H1 (cell line): ENCODE data around the gene GNB1L. TPM values are rescaled to one million over a fixed set of nuclear protein-coding genes. Genes with fewer than 3 reads are reported as not detected.

Experiments used
- CTCF ChIA-PET: fragments of 300-600 bp; sonication (Branson Sonifier 250); formaldehyde crosslinking; loops from one replicate; lab custom pipeline; 2021; ENCODE audit not compliant: partially characterized antibody; lab: Charles Lee
- POLR2A ChIA-PET: fragments of 300-600 bp; sonication (Branson Sonifier 250); formaldehyde crosslinking; loops from one replicate; lab custom pipeline; 2021; ENCODE audit warnings: inconsistent platforms; ENCODE audit not compliant: partially characterized antibody; lab: Charles Lee
- DNase-seq, 2 experiments: peaks; one replicate each; pipeline versions ENCODE4 v3.0.0 to v3.0.0-alpha.2; 2010 to 2022; ENCODE audit warnings: low spot score in 2 of 2, low read depth in 1 of 2, mixed read lengths in 1 of 2
- FAIRE-seq: peaks from 2 replicates; lab custom pipeline; 2011; peaks lifted over from hg19 to GRCh38; lab: Jason Lieb, UNC
- H2AFZ ChIP-seq: 2 replicates; pipeline ENCODE4 v1.8.1; 2012; ENCODE audit warnings: low read length, inconsistent platforms
- H2AK5ac ChIP-seq: 2 replicates; pipeline ENCODE4 v1.6.1; 2013; ENCODE audit warnings: low read depth, low read length
- H2BK120ac ChIP-seq: replicated peaks from 2 replicates; pipeline ENCODE3; 2013; ENCODE audit warnings: low read depth, low read length, inconsistent platforms
- H2BK12ac ChIP-seq: 2 replicates; pipeline ENCODE4 v1.6.1; 2013; ENCODE audit warnings: low read depth, low read length
- H2BK15ac ChIP-seq: 2 replicates; pipeline ENCODE4 v1.6.1; 2013; ENCODE audit warnings: low read length
- H2BK20ac ChIP-seq: 2 replicates; pipeline ENCODE4 v1.6.1; 2013; ENCODE audit warnings: low read length
- H2BK5ac ChIP-seq: 2 replicates; pipeline ENCODE4 v1.6.1; 2013; ENCODE audit warnings: low read depth, low read length
- H3K14ac ChIP-seq: 2 replicates; pipeline ENCODE4 v1.6.1; 2013; ENCODE audit warnings: inconsistent platforms; ENCODE audit not compliant: insufficient read length
- H3K18ac ChIP-seq: 2 replicates; pipeline ENCODE4 v1.6.1; 2013; ENCODE audit warnings: low read length; ENCODE audit errors: extremely low read depth
- H3K23ac ChIP-seq: 2 replicates; pipeline ENCODE4 v1.6.1; 2013; ENCODE audit warnings: inconsistent platforms; ENCODE audit not compliant: insufficient read length
- H3K23me2 ChIP-seq: 2 replicates; pipeline ENCODE4 v1.6.1; 2013; ENCODE audit warnings: low read depth, low read length
- H3K27ac ChIP-seq: 2 replicates; pipeline ENCODE4 v1.6.1; 2011; ENCODE audit warnings: low read depth, low read length, inconsistent platforms
- H3K27me3 ChIP-seq, 4 experiments: replicated peaks in 1 of 4; 1 replicate in 1 of 4; 2 replicates in 3 of 4; pipeline versions ENCODE4 v1.6.1 to v1.8.1; 2011 to 2013; ENCODE audit warnings: low read length in 3 of 4, mild to moderate bottlenecking in 3 of 4, inconsistent platforms in 2 of 4, mixed read lengths in 2 of 4, moderate library complexity in 1 of 4; ENCODE audit not compliant: control insufficient read depth in 3 of 4, insufficient read depth in 3 of 4; ENCODE audit errors: extremely low read depth in 1 of 4
- H3K36me3 ChIP-seq, 4 experiments: 2 replicates each; pipeline versions ENCODE4 v1.6.1 to v1.8.1; 2011 to 2013; ENCODE audit warnings: mild to moderate bottlenecking in 4 of 4, low read length in 3 of 4, moderate library complexity in 2 of 4, control low read depth in 1 of 4, inconsistent platforms in 1 of 4; ENCODE audit not compliant: insufficient read depth in 4 of 4, control insufficient read depth in 2 of 4
- H3K4ac ChIP-seq: replicated peaks from 2 replicates; pipeline ENCODE3; 2013; ENCODE audit warnings: low read length, low read depth, mixed read lengths, inconsistent platforms; ENCODE audit not compliant: insufficient read length
- H3K4me1 ChIP-seq, 4 experiments: replicated peaks in 1 of 4; 1 replicate in 1 of 4; 2 replicates in 3 of 4; pipeline versions ENCODE4 v1.6.1 to v1.8.1; 2011 to 2013; ENCODE audit warnings: low read length in 3 of 4, inconsistent platforms in 2 of 4, mixed read lengths in 1 of 4; ENCODE audit not compliant: insufficient read depth in 4 of 4, control insufficient read depth in 3 of 4
- H3K4me2 ChIP-seq, 2 experiments: 2 replicates each; pipeline versions ENCODE4 v1.6.1 to v1.8.1; 2011 to 2013; ENCODE audit warnings: low read depth in 2 of 2, low read length in 2 of 2, control low read depth in 1 of 2, inconsistent platforms in 1 of 2, mild to moderate bottlenecking in 1 of 2; ENCODE audit not compliant: insufficient read depth in 1 of 2
- H3K4me3 ChIP-seq, 4 experiments: fragments of 200-600, 300-600 bp in 1 of 4; sonication (generic), shearing (Covaris generic), sonication (Bioruptor Twin) in 1 of 4; 2 replicates each; pipeline versions ENCODE4 v1.5.1 to v1.8.1; 2011 to 2016; ENCODE audit warnings: low read length in 4 of 4, low read depth in 3 of 4, control low read depth in 2 of 4, inconsistent platforms in 2 of 4, mild to moderate bottlenecking in 2 of 4, mixed read lengths in 1 of 4, moderate library complexity in 1 of 4; ENCODE audit not compliant: insufficient read depth in 2 of 4; ENCODE audit errors: extremely low read depth in 1 of 4
- H3K56ac ChIP-seq: replicated peaks from 2 replicates; pipeline ENCODE3; 2013; ENCODE audit warnings: low read depth, mild to moderate bottlenecking, mixed read lengths, low read length, inconsistent platforms; ENCODE audit not compliant: insufficient read length
- H3K79me1 ChIP-seq: 2 replicates; pipeline ENCODE4 v1.6.1; 2013; ENCODE audit warnings: low read depth, low read length, control low read depth
- H3K79me2 ChIP-seq, 2 experiments: 2 replicates each; pipeline versions ENCODE4 v1.6.1 to v1.8.1; 2012 to 2013; ENCODE audit warnings: low read length in 2 of 2, mild to moderate bottlenecking in 2 of 2, inconsistent platforms in 1 of 2; ENCODE audit not compliant: insufficient read depth in 2 of 2, control insufficient read depth in 1 of 2
- H3K9ac ChIP-seq, 4 experiments: replicated peaks in 1 of 4; 1 replicate in 1 of 4; 2 replicates in 3 of 4; pipeline versions ENCODE4 v1.6.1 to v1.8.1; 2011 to 2013; ENCODE audit warnings: low read depth in 3 of 4, low read length in 3 of 4, control low read depth in 2 of 4, mild to moderate bottlenecking in 2 of 4, moderate library complexity in 2 of 4, inconsistent platforms in 1 of 4; ENCODE audit errors: extremely low read depth in 1 of 4
- H3K9me3 ChIP-seq, 2 experiments: 2 replicates each; pipeline versions ENCODE4 v1.6.1 to v1.8.1; 2012 to 2013; ENCODE audit warnings: mild to moderate bottlenecking in 2 of 2, moderate library complexity in 2 of 2, control low read depth in 1 of 2, inconsistent platforms in 1 of 2, low read depth in 1 of 2, low read length in 1 of 2, mixed read lengths in 1 of 2; ENCODE audit not compliant: insufficient read depth in 2 of 2
- H4K20me1 ChIP-seq, 2 experiments: replicated peaks in 1 of 2; 2 replicates each; pipeline versions ENCODE3 to v1.8.1; 2011 to 2013; ENCODE audit warnings: inconsistent platforms in 2 of 2, low read length in 2 of 2, mild to moderate bottlenecking in 1 of 2; ENCODE audit not compliant: insufficient read depth in 2 of 2, control insufficient read depth in 1 of 2
- H4K5ac ChIP-seq: 2 replicates; pipeline ENCODE4 v1.6.1; 2013; ENCODE audit warnings: low read length, low read depth, mixed read lengths, inconsistent platforms; ENCODE audit not compliant: insufficient read length
- H4K8ac ChIP-seq: 2 replicates; pipeline ENCODE4 v1.8.0; 2013; ENCODE audit warnings: mild to moderate bottlenecking, moderate library complexity, low read length, inconsistent platforms; ENCODE audit not compliant: insufficient read depth; ENCODE audit errors: extremely low read depth
- H4K91ac ChIP-seq: replicated peaks from 2 replicates; pipeline ENCODE3; 2013; ENCODE audit warnings: low read length, mixed read lengths, inconsistent platforms; ENCODE audit not compliant: insufficient read length
- CBX8 ChIP-seq: fragments of 300-800, 300-1000 bp; sonication (generic); IDR thresholded peaks from 2 replicates; pipeline ENCODE4 v1.7.1; 2016; ENCODE audit warnings: low read depth, low read length, borderline replicate concordance
- CREB1 ChIP-seq: IDR thresholded peaks from 2 replicates; pipeline ENCODE4 v1.6.1; 2012; ENCODE audit warnings: inconsistent platforms
- GABPA ChIP-seq: IDR thresholded peaks from 2 replicates; pipeline ENCODE4 v1.6.1; 2011; ENCODE audit warnings: mild to moderate bottlenecking, low read length, moderate library complexity, borderline replicate concordance; ENCODE audit not compliant: insufficient read depth
- HDAC6 ChIP-seq: IDR thresholded peaks from one replicate; pipeline ENCODE4 v1.7.1; 2012; ENCODE audit warnings: low read depth, mild to moderate bottlenecking, inconsistent platforms, low read length, moderate library complexity
- KDM4A ChIP-seq: IDR thresholded peaks from one replicate; pipeline ENCODE4 v1.7.1; 2012; ENCODE audit warnings: low read depth, mild to moderate bottlenecking, moderate library complexity, low read length, inconsistent platforms; ENCODE audit not compliant: severe bottlenecking
- POLR2A ChIP-seq, 2 experiments: IDR thresholded peaks; 1 replicate in 1 of 2; 2 replicates in 1 of 2; pipeline ENCODE4 v1.6.1; 2011; ENCODE audit warnings: low read depth in 2 of 2, low read length in 2 of 2, mild to moderate bottlenecking in 2 of 2; ENCODE audit errors: control extremely low read depth in 1 of 2
- POU5F1 ChIP-seq: IDR thresholded peaks from 2 replicates; pipeline ENCODE4 v1.6.1; 2011; ENCODE audit warnings: low read depth, mild to moderate bottlenecking, low read length, moderate library complexity
- SIX5 ChIP-seq: IDR thresholded peaks from 2 replicates; pipeline ENCODE4 v1.6.1; 2011; ENCODE audit warnings: mild to moderate bottlenecking, low read depth, low read length
- SP1 ChIP-seq: IDR thresholded peaks from 2 replicates; pipeline ENCODE4 v1.6.1; 2011; ENCODE audit warnings: low read depth, low read length
- TAF1 ChIP-seq: IDR thresholded peaks from 2 replicates; pipeline ENCODE4 v1.6.1; 2011; ENCODE audit warnings: mild to moderate bottlenecking, low read depth, low read length
- TCF12 ChIP-seq: IDR thresholded peaks from 2 replicates; pipeline ENCODE4 v1.6.1; 2011; ENCODE audit warnings: low read depth, mild to moderate bottlenecking, low read length
- YY1 ChIP-seq: IDR thresholded peaks from 2 replicates; pipeline ENCODE4 v1.6.1; 2011; ENCODE audit warnings: low read depth, mild to moderate bottlenecking, low read length
- WGBS, 2 experiments: shearing (Covaris generic) in 1 of 2; methylation state at CpG; one replicate each; pipeline versions ENCODE4 v1.1.6 to v1.1.7; 2013 to 2015; ENCODE audit warnings: low lambda C conversion rate in 2 of 2, mixed read lengths in 2 of 2, inconsistent platforms in 1 of 2, low coverage in 1 of 2, missing lambda C conversion rate in 1 of 2; ENCODE audit not compliant: insufficient replicate concordance in 2 of 2, insufficient coverage in 1 of 2, insufficient read length in 1 of 2; ENCODE audit errors: extremely low coverage in 1 of 2, missing lambda C conversion rate in 1 of 2; 5-methylcytosine and 5-hydroxymethylcytosine counted together
- polyA plus RNA-seq, 7 experiments: library from polyadenylated mRNA; depleted of rRNA in 3 of 7; stranded (reverse) in 5 of 7; unstranded in 2 of 7; fragments of >200 nt in 5 of 7; fragments of 200-250 nt in 2 of 7; gene quantifications; 1 replicate in 5 of 7; 2 replicates in 1 of 7; 4 replicates in 1 of 7; pipeline versions ENCODE4 v1.2.1 to v1.2.3, GENCODE V29; 2011 to 2013; ENCODE audit warnings: missing spikeins in 2 of 7, mixed read lengths in 2 of 7
- total RNA-seq: library from RNA; stranded (reverse); fragmentation: NEBNext Ultra II Directional; extraction: Animal tissue kit (Norgen Biotek cat#: 25700); gene quantifications from 2 replicates; pipeline ENCODE4 v1.2.1, GENCODE V29; 2021

Gene GNB1L
- total and polyA plus RNA-seq, 2 of the 8 experiments (the other 6 are each of a cell fraction or from before 2014, with no cell fraction given): 14.0 to 15.6 TPM

- H4K8ac ChIP-seq: no peak within 1 kb of the TSS
- no peak within 1 kb of the TSS for H3K14ac ChIP-seq
- no peaks in the 10 kb centered on the region for H3K9me3 ChIP-seq
- no peaks in the 10 kb centered on the region for H3K79me2 ChIP-seq
- peak within 1 kb of the TSS; percentile 40 to 55 for H3K4me2 ChIP-seq
- H3K27ac ChIP-seq: no peak within 1 kb of the TSS
- no peak within 1 kb of the TSS for H3K23ac ChIP-seq
- no peak within 1 kb of the TSS for H3K9ac ChIP-seq
- peaks cover 0 to 62% (median 34%) of the 10 kb centered on the region in 4 experiments; a peak in 5 of 7 replicates for H3K4me1 ChIP-seq
- H3K23me2 ChIP-seq: peaks cover under 1% of the 10 kb centered on the region; the same call in 1 of the 2 replicates
- no peaks in the 10 kb centered on the region for H3K79me1 ChIP-seq
- H2AFZ ChIP-seq: no peak within 1 kb of the TSS
- H4K5ac ChIP-seq: no peak within 1 kb of the TSS
- H2BK20ac ChIP-seq: no peak within 1 kb of the TSS
- ChIA-PET CTCF (interaction anchor here (0.7 to 16.5 kb wide), 5 partner anchors 14 to 150 kb away, joined by 3 to 168 read pairs (median 3); partner anchors contain the start of gene GP1BB), POLR2A (no interaction called here)
- peaks cover 25 to 46% of the 10 kb centered on the region in 2 experiments for H4K20me1 ChIP-seq
- H3K4ac ChIP-seq: no peak within 1 kb of the TSS
- no peak within 1 kb of the TSS for H3K56ac ChIP-seq
- H4K91ac ChIP-seq: no peak within 1 kb of the TSS
- H2BK12ac ChIP-seq: peak within 1 kb of the TSS; percentile 94; the same call in 1 of the 2 replicates
- H3K4me3 ChIP-seq: peak within 1 kb of the TSS in 1 of 4 experiments; percentile 46; a peak in 2 of 8 replicates
- peaks cover 0 to 20% (median 0%) of the 10 kb centered on the region in 4 experiments; a peak in 1 of 8 replicates for H3K36me3 ChIP-seq
- no peak for DNase-seq
- H2BK15ac ChIP-seq: 0 out of 2 replicates have a peak within 1 kb of the TSS, but pooled peaks have one; percentile 88
- no peak for FAIRE-seq
- H2AK5ac ChIP-seq: no peak within 1 kb of the TSS
- H2BK5ac ChIP-seq: no peak within 1 kb of the TSS
- no peak within 1 kb of the TSS for H2BK120ac ChIP-seq
- H3K27me3 ChIP-seq: peaks cover 89 to 97% (median 95%) of the 10 kb centered on the region in 4 experiments
- H3K18ac ChIP-seq: peak within 1 kb of the TSS; percentile 32; the same call in 1 of the 2 replicates
- WGBS, 2 experiments: 2% methylated on average over 36 of the region's 79 CpGs; no CpG with 5 or more reads in 1 of the 2 experiments
- TF ChIP-seq CREB1: no peak
- no peak for TF ChIP-seq POU5F1
- no peak for TF ChIP-seq YY1
- no peak for TF ChIP-seq HDAC6
- no peak for TF ChIP-seq SP1
- no peak for TF ChIP-seq SIX5
- TF ChIP-seq KDM4A: peak; percentile 15
- TF ChIP-seq TAF1: no peak
- TF ChIP-seq POLR2A (IDR thresholded peaks at IDR 0.05; ENCODE audit: control extremely low read depth in 1 of 2, low read depth in 2 of 2, low read length in 2 of 2): no peak
- peak; percentile 81 for TF ChIP-seq CBX8
- TF ChIP-seq TCF12: no peak
- no peak for TF ChIP-seq GABPA
These were observed 94.4 kb downstream of the GNB1L start, which contains the start of gene TBX1 for GRCh38 chr22:19760058-19760950. Gene TBX1 (plus strand): TSS chr22:19760778. CDS start chr22:19760844, 66 bp downstream.
